ENCODE results near the gene KIAA0232. TPM values are rescaled to one million over a fixed set of nuclear protein-coding genes. Genes with fewer than 3 reads are reported as not detected.
"Not testable (repeated sequence)": the region's sequence is repeated elsewhere in the genome, so short reads cannot be mapped to it uniquely, and the experiment has no call there.

Gene KIAA0232
- total and polyA plus RNA-seq, 5 donors: 21.8 to 67.0 (median 66.6) TPM

DNA sequence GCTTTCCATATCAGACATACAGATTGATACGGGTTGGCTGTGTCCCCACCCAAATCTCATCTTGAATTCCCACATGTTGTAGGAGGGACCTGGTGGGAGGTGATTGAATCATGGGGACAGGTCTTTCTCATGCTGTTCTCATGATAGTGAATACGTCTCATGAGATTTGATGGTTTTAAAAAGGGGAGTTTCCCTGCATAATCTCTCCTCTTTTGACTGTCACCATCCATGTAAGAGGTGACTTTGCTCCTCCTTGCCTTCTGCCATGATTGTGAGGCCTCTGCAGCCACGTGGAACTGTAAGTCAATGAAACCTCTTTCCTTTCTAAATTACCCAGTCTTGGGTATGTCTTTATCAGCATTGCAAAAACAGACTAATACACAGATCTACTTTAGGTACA is 9.3 kb downstream of the KIAA0232 start:
- ATAC-seq; DNase-seq; intact Hi-C loops (cut with DNase I); H3K27ac ChIP-seq (ENCODE audit: low read length); H3K4me3 ChIP-seq (ENCODE audit: low read length); H3K4me1 ChIP-seq (ENCODE audit: control insufficient read depth, insufficient read depth, low read length); H3K27me3 ChIP-seq (ENCODE audit: control insufficient read depth, insufficient read depth); H3K9me3 ChIP-seq (ENCODE audit: control insufficient read depth, low read length): not testable (repeated sequence)
- 75% methylated on average over 3 of the region's 3 CpGs for WGBS

DNA sequence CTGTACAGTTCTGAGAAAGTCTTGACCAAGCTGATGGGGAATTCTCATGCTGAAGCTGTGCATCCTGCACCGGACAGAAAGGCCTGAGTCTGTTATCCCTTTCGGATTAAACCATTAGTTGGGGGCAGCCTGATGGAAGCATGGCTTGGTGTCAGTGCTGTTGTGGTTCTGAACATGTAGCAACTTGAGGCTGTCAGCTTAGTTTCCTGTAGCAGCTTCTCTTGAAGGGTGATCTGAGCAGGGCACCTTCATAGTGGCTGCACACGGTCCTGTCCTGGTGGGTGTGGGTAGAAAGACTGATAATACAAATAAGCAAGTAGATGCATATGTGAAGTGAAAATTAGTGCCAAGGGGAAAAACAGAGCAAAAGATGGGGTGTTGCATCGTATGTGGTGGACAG is 11.7 kb downstream of the KIAA0232 start:
- H3K4me3 ChIP-seq (ENCODE audit: low read length): no peak overlapping the region
- ATAC-seq: peak in 1 of 2 donors; percentile 8
- no peak overlapping the region for H3K27ac ChIP-seq (ENCODE audit: low read length)
- no peaks in the 10 kb centered on the region for H3K27me3 ChIP-seq (ENCODE audit: control insufficient read depth, insufficient read depth)
- no peak for DNase-seq
- H3K4me1 ChIP-seq (ENCODE audit: control insufficient read depth, insufficient read depth, low read length): peaks cover 4% of the 10 kb centered on the region
- WGBS: 87% methylated on average over 4 of the region's 4 CpGs
- no peaks in the 10 kb centered on the region for H3K9me3 ChIP-seq (ENCODE audit: control insufficient read depth, low read length)
- intact Hi-C loops (cut with DNase I): no loop called here

DNA sequence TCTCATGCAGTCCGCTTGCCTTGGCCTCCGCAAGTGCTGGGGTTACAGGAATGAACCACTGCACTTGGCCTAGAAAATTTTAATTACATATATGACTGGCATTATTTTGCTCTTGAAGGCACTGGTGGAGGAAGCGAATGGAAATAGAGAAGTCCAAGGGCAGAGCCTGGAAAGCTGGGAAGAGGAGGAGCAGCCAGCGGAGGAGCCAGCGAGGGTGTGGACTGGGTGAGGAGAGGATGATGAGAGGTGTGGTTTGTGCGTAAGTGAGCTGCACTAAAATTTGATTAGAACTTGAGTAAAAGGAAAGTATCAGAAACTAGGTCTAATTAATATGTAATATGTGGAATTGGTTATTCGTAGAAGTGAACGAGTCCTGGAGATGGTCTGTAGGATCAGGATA is 13.3 kb downstream of the KIAA0232 start:
- ATAC-seq (no peak), DNase-seq (no peak)
- intact Hi-C loops (cut with DNase I): no loop called here
- Histone ChIP-seq H3K4me1 (ENCODE audit: control insufficient read depth, insufficient read depth, low read length) (peaks cover 4% of the 10 kb centered on the region), H3K4me3 (ENCODE audit: low read length) (no peak overlapping the region), H3K27ac (ENCODE audit: low read length) (no peak overlapping the region), H3K27me3 (ENCODE audit: control insufficient read depth, insufficient read depth) (no peaks in the 10 kb centered on the region), H3K9me3 (ENCODE audit: control insufficient read depth, low read length) (no peaks in the 10 kb centered on the region)
- 99% methylated on average over 8 of the region's 8 CpGs for WGBS

DNA sequence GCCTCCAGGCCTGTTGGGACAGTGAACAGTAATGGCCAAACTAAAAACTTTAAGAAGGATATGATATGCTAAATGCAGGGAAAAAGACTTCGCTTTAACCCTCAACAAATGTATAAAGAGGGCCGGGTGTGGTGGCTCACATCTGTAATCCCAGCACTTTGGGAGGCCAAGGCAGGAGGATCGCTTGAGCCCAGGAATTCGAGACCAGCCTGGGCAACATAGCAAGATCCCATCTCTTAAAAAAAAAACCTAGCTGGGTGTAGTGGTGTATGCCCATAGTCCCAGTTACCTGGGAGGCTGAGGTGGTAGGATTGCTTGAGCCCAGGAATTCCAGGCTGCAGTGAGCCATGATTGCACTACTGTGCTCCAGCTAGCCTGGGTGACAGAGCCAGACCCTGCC is 14.8 kb downstream of the KIAA0232 start:
- H3K4me3 ChIP-seq (ENCODE audit: low read length); H3K27me3 ChIP-seq (ENCODE audit: control insufficient read depth, insufficient read depth); ATAC-seq; H3K9me3 ChIP-seq (ENCODE audit: control insufficient read depth, low read length); intact Hi-C loops (cut with DNase I); H3K4me1 ChIP-seq (ENCODE audit: control insufficient read depth, insufficient read depth, low read length); DNase-seq; H3K27ac ChIP-seq (ENCODE audit: low read length): not testable (repeated sequence)
- WGBS: 97% methylated on average over 4 of the region's 4 CpGs

DNA sequence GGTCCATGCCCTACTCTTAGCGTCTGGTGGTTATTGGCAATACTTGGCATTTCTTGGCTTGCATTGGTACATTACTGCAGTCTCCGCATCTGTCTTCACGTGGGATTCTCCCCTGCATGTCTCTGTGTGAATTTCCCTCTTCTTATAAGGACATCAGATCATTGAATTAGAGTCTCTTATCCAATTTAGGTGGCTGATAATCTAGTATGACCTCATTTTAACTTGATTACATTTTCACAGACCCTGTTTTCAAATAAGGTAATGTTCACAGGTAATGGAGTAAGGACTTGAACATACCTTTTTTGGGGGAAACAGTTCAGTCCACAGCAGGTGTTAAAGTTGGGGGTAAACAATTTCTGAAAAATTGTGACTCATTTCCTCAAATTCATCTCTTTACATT is 16.6 kb downstream of the KIAA0232 start:
- intact Hi-C loops (cut with DNase I): no loop called here
- WGBS: 78% methylated on average over 3 of the region's 3 CpGs
- peaks cover 6% of the 10 kb centered on the region for H3K4me1 ChIP-seq (ENCODE audit: control insufficient read depth, insufficient read depth, low read length)
- ATAC-seq (no peak), DNase-seq (no peak)
- no peaks in the 10 kb centered on the region for H3K9me3 ChIP-seq (ENCODE audit: control insufficient read depth, low read length)
- H3K27me3 ChIP-seq (ENCODE audit: control insufficient read depth, insufficient read depth): no peaks in the 10 kb centered on the region
- H3K27ac ChIP-seq (ENCODE audit: low read length): no peak overlapping the region
- no peak overlapping the region for H3K4me3 ChIP-seq (ENCODE audit: low read length)

DNA sequence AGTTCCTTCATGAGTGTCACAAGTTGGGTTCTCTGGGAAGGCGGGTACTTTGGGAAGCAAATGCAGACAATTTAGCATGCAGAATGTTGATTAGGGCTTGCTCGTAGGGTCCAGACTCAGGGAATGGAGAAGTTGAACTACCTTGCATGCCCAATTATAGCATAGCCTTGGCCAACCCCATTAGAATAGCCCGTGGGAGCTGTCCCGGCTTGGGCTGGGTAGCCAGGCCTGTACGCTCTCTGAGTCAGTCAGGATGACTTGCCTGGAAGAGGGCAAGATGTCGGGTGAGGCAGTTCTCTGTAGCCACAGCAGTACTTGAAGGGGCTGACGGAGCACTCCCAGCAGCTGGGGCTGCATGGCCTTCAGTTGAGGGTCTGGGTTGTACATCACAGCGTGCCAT is 19.5 kb downstream of the KIAA0232 start:
- peak; percentile 17 to 34 for ATAC-seq
- intact Hi-C loops (cut with DNase I): no loop called here
- Histone ChIP-seq H3K27ac (ENCODE audit: low read length) (no peak overlapping the region), H3K27me3 (ENCODE audit: control insufficient read depth, insufficient read depth) (no peaks in the 10 kb centered on the region), H3K4me3 (ENCODE audit: low read length) (no peak overlapping the region), H3K9me3 (ENCODE audit: control insufficient read depth, low read length) (no peaks in the 10 kb centered on the region), H3K4me1 (ENCODE audit: control insufficient read depth, insufficient read depth, low read length) (peaks cover 2% of the 10 kb centered on the region)
- WGBS: 93% methylated on average over 8 of the region's 8 CpGs
- peak in 1 of 3 donors; percentile 51 for DNase-seq

DNA sequence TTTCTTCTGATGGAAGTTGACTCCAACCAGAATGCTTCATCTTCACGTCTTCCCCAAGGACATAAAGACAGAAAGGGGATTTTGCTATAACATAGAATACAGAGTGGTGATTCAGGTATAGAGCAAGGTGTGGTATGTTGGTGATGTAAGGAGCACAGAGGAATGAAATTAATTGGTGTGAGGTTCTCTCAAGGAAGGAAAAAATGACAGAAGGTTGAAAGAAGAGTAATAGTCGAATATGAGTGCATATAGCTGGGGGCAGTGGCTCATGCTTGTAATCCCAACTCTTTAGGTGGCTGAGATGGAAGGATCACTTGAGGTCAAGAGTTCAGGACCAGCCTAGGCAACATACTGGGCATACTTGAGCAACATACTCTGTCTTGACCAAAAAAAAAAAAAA is 20.1 kb downstream of the KIAA0232 start:
- DNase-seq (no peak), ATAC-seq (no peak)
- intact Hi-C loops (cut with DNase I): no loop called here
- no peak overlapping the region for H3K4me3 ChIP-seq (ENCODE audit: low read length)
- H3K9me3 ChIP-seq (ENCODE audit: control insufficient read depth, low read length): no peaks in the 10 kb centered on the region
- no peaks in the 10 kb centered on the region for H3K27me3 ChIP-seq (ENCODE audit: control insufficient read depth, insufficient read depth)
- WGBS: 94% methylated on average over 2 of the region's 2 CpGs
- H3K27ac ChIP-seq (ENCODE audit: low read length): no peak overlapping the region
- H3K4me1 ChIP-seq (ENCODE audit: control insufficient read depth, insufficient read depth, low read length): peaks cover 2% of the 10 kb centered on the region

DNA sequence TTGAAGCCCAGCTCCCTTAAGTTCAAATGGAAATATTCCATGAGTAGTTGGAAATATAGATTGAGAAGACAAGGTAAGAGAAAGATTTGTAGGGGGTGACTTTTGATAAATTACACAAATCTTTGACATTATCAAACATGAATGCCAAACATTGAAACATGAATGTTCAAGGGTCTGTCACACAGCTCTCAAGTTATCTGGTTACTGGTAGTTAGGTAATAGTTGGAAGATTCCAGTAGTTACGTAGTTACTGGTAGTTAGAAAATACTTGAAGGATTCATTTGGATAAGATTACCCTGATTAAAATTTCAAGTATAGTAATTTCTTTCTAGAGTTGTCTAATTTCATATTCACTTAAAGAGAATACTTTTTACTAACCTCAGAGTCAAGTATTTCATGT is 20.7 kb downstream of the KIAA0232 start:
- 81% methylated on average over 1 of the region's 1 CpG for WGBS
- intact Hi-C loops (cut with DNase I): no loop called here
- ATAC-seq: no peak
- no peaks in the 10 kb centered on the region for H3K27me3 ChIP-seq (ENCODE audit: control insufficient read depth, insufficient read depth)
- H3K4me3 ChIP-seq (ENCODE audit: low read length): no peak overlapping the region
- H3K4me1 ChIP-seq (ENCODE audit: control insufficient read depth, insufficient read depth, low read length): peaks cover 2% of the 10 kb centered on the region
- no peak overlapping the region for H3K27ac ChIP-seq (ENCODE audit: low read length)
- H3K9me3 ChIP-seq (ENCODE audit: control insufficient read depth, low read length): no peaks in the 10 kb centered on the region
- DNase-seq: no peak

DNA sequence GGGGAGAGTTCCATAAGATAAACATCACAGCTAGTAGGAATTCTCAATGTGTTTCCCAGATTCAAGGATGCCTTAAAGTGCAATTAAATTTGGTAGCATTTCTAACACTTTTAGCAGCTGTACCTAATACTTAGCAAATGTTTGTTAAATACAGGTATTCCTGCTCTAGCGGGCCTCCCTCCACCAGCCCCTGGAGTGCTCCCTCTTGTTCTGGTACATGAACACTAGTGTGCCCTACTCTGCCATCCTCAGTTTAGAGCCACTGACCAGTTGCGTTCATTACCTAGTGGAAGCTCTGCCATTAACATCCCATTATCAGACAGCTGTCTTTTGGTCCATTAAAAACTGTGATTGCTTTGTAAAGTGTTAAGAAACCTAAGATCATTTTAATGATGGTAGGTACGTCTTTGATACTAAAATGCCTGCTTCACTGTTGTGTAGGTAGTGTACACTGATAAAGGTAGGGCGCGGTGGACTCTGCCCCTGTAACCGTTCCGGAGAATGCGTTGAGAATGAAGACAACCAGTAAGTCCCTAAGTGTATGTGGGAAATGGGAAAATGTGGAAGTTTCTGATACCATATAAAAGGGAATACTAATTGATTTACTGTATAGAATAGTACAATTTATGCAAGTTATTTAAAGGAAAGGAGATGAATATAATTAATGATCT is 21.7 kb downstream of the KIAA0232 start:
- Histone ChIP-seq H3K4me1 (ENCODE audit: control insufficient read depth, insufficient read depth, low read length) (peaks cover 6% of the 10 kb centered on the region), H3K9me3 (ENCODE audit: control insufficient read depth, low read length) (no peaks in the 10 kb centered on the region), H3K27me3 (ENCODE audit: control insufficient read depth, insufficient read depth) (no peaks in the 10 kb centered on the region), H3K27ac (ENCODE audit: low read length) (no peak overlapping the region), H3K4me3 (ENCODE audit: low read length) (no peak overlapping the region)
- intact Hi-C loops (cut with DNase I): no loop called here
- DNase-seq: no peak
- WGBS: 97% methylated on average over 8 of the region's 8 CpGs
- no peak for ATAC-seq

DNA sequence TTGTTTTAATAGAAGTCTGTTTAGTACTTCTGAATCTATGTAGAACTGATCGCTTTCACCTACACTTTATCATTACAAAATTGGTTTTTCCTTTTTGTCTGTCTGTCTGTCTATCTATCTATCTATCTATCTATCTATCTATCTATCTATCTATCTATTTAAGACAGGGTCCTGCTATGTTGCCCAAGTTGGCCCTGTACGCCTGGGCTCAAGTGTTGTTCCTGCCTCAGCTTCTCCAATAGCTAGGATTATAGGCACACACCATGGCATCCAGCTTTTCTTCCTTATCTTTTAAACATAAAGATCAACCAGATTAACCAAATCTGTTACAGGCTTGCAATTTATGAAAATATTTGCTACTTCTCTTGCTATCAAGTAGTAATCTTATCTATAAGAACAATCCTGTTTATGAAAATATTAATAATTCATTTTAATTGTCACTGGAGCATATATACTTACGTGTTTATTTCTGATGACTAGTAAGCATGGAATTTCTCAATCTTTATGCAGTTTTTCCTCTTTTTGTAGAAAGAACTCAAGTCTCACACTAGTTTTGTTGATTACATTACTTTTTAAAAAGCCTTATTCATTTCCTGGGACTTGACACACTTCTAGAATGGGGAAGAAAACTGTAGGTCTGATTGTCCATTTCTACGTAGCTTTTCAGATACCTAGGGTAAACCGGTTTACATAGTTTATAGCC is 24.5 kb downstream of the KIAA0232 start:
- intact Hi-C loops (cut with DNase I): no loop called here
- ATAC-seq: peak in 1 of 2 donors; percentile 48
- no peak overlapping the region for H3K27ac ChIP-seq (ENCODE audit: low read length)
- peaks cover 10% of the 10 kb centered on the region for H3K4me1 ChIP-seq (ENCODE audit: control insufficient read depth, insufficient read depth, low read length)
- no peaks in the 10 kb centered on the region for H3K27me3 ChIP-seq (ENCODE audit: control insufficient read depth, insufficient read depth)
- DNase-seq: no peak
- no peak overlapping the region for H3K4me3 ChIP-seq (ENCODE audit: low read length)
- H3K9me3 ChIP-seq (ENCODE audit: control insufficient read depth, low read length): no peaks in the 10 kb centered on the region
- 87% methylated on average over 5 of the region's 5 CpGs for WGBS

DNA sequence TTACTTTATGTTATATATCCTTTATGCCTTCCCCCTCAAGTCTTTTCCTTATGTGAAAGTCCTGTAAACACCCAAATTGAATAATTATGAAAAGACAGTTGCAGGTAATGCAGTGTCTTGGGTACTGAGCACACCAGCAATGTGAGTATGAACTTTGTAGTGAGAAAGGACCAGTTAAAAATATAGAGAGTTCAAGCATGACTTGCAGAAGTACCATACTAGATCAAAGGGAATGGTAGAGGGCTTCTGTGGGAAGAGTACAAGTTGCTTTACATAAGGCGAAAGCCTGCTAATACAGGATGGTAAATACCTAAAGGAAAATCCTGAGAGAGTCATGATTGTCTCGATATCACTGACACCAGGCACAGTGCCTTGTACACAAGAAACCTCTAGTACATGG is 25.7 kb downstream of the KIAA0232 start:
- H3K4me1 ChIP-seq (ENCODE audit: control insufficient read depth, insufficient read depth, low read length): peaks cover 9% of the 10 kb centered on the region
- intact Hi-C loops (cut with DNase I): no loop called here
- H3K27ac ChIP-seq (ENCODE audit: low read length): no peak overlapping the region

More for the DNA sequence above, 25.7 kb downstream of the KIAA0232 start:
- no peaks in the 10 kb centered on the region for H3K27me3 ChIP-seq (ENCODE audit: control insufficient read depth, insufficient read depth)
- DNase-seq: no peak
- H3K9me3 ChIP-seq (ENCODE audit: control insufficient read depth, low read length): no peaks in the 10 kb centered on the region
- 91% methylated on average over 2 of the region's 2 CpGs for WGBS
- no peak overlapping the region for H3K4me3 ChIP-seq (ENCODE audit: low read length)
- ATAC-seq: peak in 1 of 2 donors; percentile 30

Measured in right cardiac atrium (tissue), 5 donors.